Gastrocnemius medialis (tissue), 4 donors: ENCODE data around the gene TAGLN2. TPM values are rescaled to one million over a fixed set of nuclear protein-coding genes. Genes with fewer than 3 reads are reported as not detected.

ENCODE experiments used
- ATAC-seq, 2 donors: fragments of 150-250 bp; one replicate each; pipeline ENCODE4 v1.9.1; 2016
- DNase-seq, 2 donors: peaks; one replicate each; pipeline ENCODE4 v3.0.0-alpha.2; 2019
- H3K27ac ChIP-seq, 4 donors: fragments of 200-600 bp; sonication (generic); 1 replicate in 1 of 4; 2 replicates in 3 of 4; pipeline ENCODE4 v1.5.1; 2016 to 2018; ENCODE audit warnings: mild to moderate bottlenecking in 2 of 4, moderate library complexity in 1 of 4
- H3K27me3 ChIP-seq, 3 donors: fragments of 200-600 bp; sonication (generic) in 2 of 3; 1 replicate in 1 of 3; 2 replicates in 2 of 3; pipeline versions ENCODE4 v1.5.1 to v1.6.0; 2016 to 2019; ENCODE audit warnings: mild to moderate bottlenecking in 1 of 3, moderate library complexity in 1 of 3
- H3K36me3 ChIP-seq, 2 donors: fragments of 200-600 bp; sonication (generic) in 1 of 2; one replicate each; pipeline ENCODE4 v1.5.1; 2017 to 2018
- H3K4me1 ChIP-seq, 2 donors: fragments of 200-600 bp; sonication (generic) in 1 of 2; one replicate each; pipeline ENCODE4 v1.5.1; 2016 to 2017; ENCODE audit warnings: mild to moderate bottlenecking in 2 of 2
- H3K4me3 ChIP-seq, 4 donors: fragments of 200-600 bp; sonication (generic) in 3 of 4; 1 replicate in 1 of 4; 2 replicates in 3 of 4; pipeline ENCODE4 v1.5.1; 2016 to 2019; ENCODE audit warnings: mild to moderate bottlenecking in 2 of 4
- H3K9me3 ChIP-seq, 3 donors: fragments of 200-600 bp; sonication (generic) in 2 of 3; 1 replicate in 1 of 3; 2 replicates in 2 of 3; pipeline ENCODE4 v1.5.1; 2016 to 2019
- CTCF ChIP-seq, 5 experiments: fragments of 450-650 bp in 3 of 5; fragments of 200-600 bp in 2 of 5; sonication (generic) in 2 of 5; IDR thresholded peaks in 4 of 5; conservative IDR thresholded peaks in 1 of 5; 1 replicate in 4 of 5; 2 replicates in 1 of 5; pipeline ENCODE4 v1.5.1; 2016 to 2019; ENCODE audit warnings: antibody characterized with exemption in 5 of 5, mild to moderate bottlenecking in 3 of 5, moderate library complexity in 3 of 5
- POLR2A ChIP-seq, 2 donors: fragments of 450-650 bp; IDR thresholded peaks; one replicate each; pipeline ENCODE4 v1.6.1; 2017; ENCODE audit warnings: antibody characterized with exemption in 2 of 2, mild to moderate bottlenecking in 2 of 2, moderate library complexity in 2 of 2
- in situ Hi-C, 4 donors: fragments of 200-750 bp; cut with MboI; loops; one replicate each; pipeline versions ENCODE4 v1.15.0 to v1.8.0; 2017; ENCODE audit warnings: low sequenced_read_pairs in 4 of 4
- intact Hi-C: fragments of 100-400 bp; cut with DNase I; formaldehyde crosslinking; loops from one replicate; pipeline ENCODE4 v1.15.1; 2023; ENCODE audit warnings: low total_unique reads
- total RNA-seq, 4 donors: library from RNA; depleted of rRNA; stranded (reverse); fragments of >200 nt; gene quantifications; one replicate each; pipeline versions ENCODE4 v1.1.0 to v1.2.3, GENCODE V29; 2016

Gene TAGLN2
- total RNA-seq, 4 donors from 2014 or later = 28.8 to 48.2 (median 37.5) TPM

DNA sequence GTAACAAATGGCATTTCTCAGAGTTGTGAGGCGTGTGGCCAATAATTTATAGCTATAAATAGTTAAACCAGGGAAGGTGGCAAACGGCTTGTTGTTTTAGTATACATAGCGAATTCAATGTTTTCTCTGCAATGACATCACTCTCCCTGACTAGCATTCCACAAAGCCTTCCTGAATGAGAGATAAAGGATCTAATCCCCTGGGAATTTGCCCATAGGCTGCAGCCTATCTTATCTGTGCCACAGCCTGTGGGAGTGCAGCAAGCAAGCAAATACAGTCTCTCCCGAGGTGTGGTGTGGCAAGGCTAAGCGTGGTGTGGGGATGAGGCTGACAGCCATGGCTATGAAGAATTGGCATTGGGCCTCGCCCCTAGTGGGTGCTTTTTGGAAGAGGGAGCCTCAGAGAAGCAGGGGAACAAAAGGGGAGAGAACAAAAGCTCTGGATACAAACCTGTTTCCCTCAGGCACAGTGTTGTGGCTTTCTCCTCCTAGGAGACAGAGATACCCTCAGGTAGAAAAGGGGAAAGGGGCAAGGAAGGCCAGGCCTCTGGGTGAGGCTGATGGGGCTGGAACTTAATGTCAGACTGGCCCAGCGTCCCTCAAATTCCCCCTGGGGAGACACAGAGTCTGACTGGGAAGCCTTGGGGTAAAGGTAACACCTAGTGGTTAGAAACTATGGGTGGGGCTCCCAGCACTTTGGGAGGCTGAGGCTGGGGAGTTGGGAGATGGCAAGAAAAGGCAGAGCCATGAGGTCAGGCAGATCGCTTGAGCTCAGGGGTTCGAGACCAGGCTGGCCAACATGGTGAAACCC lies 8.9 kb downstream of the TAGLN2 start:
- Histone ChIP-seq H3K36me3 (peaks cover 0 to 14% of the 10 kb centered on the region in 2 donors), H3K4me3 (no peak overlapping the region), H3K9me3 (no peaks in the 10 kb centered on the region), H3K27ac (peak overlapping the region in 1 of 4 donors; percentile 18), H3K4me1 (peaks cover 15 to 32% of the 10 kb centered on the region in 2 donors), H3K27me3 (no peaks in the 10 kb centered on the region)
- ATAC-seq (no peak), DNase-seq (no peak)
- intact Hi-C loops = no loop called here
- in situ Hi-C loops = no loop called here
- no peak for TF ChIP-seq CTCF (IDR thresholded peaks at IDR 0.05 in 4 of 5, conservative IDR thresholded peaks at IDR 0.05 in 1 of 5)
- no peak for TF ChIP-seq POLR2A (IDR thresholded peaks at IDR 0.05)

GRCh38 chr1:159915571-159916241 lies 9.6 kb downstream of the TAGLN2 start:
- no peak for ATAC-seq
- no peak for DNase-seq
- TF ChIP-seq POLR2A (IDR thresholded peaks at IDR 0.05) (no peak), CTCF (IDR thresholded peaks at IDR 0.05 in 4 of 5, conservative IDR thresholded peaks at IDR 0.05 in 1 of 5) (no peak)
- peaks cover 0 to 14% of the 10 kb centered on the region in 2 donors for H3K36me3 ChIP-seq
- H3K9me3 ChIP-seq = no peaks in the 10 kb centered on the region
- H3K27ac ChIP-seq = peak overlapping the region in 1 of 4 donors; percentile 18
- peaks cover 15 to 31% of the 10 kb centered on the region in 2 donors for H3K4me1 ChIP-seq
- no peak overlapping the region for H3K4me3 ChIP-seq
- intact Hi-C loops = no loop called here
- in situ Hi-C loops = no loop called here
- no peaks in the 10 kb centered on the region for H3K27me3 ChIP-seq

DNA sequence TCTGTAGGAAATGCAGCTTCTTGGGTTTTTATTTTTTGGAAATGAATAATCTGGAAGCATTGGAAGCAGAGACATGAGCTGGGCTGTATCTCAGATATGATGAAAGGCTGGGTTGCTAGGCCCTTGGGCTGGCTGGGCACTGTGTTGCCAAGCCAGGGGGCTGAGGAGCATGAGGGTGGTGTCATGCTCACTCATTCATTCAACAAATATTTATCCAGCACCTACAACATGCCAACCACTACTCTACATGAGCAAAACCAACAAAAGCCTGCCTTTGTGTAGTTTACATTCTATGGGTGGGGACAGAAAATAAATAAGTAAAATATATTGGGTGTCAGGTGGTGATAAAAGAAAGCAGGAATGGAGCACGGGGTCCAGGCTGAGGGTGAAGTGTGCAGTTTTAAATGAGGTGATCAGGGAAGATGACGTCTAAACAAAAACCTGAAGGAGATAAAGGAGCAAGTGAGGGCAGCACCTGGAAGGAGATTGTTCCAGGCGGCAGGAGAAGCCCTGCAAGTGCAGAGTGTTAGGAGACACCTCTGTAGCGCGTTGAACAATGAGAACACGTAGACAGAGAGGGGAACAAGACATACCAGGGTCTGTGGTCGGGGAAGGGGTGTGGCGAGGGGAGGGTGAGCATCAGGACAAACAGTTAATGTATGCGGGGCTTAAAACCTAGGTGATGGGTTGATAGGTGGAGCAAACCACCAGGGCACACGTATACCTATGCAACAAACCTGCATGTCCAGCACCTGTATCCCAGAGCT lies 10.9 kb downstream of the TAGLN2 start:
- no peak for ATAC-seq
- H3K9me3 ChIP-seq = no peaks in the 10 kb centered on the region
- in situ Hi-C loops = no loop called here
- H3K36me3 ChIP-seq = peaks cover 0 to 5% of the 10 kb centered on the region in 2 donors
- no peak overlapping the region for H3K4me3 ChIP-seq
- H3K4me1 ChIP-seq = peaks cover 8 to 24% of the 10 kb centered on the region in 2 donors
- no peak overlapping the region for H3K27ac ChIP-seq
- H3K27me3 ChIP-seq = no peaks in the 10 kb centered on the region
- TF ChIP-seq POLR2A (IDR thresholded peaks at IDR 0.05) = no peak
- no peak for TF ChIP-seq CTCF (IDR thresholded peaks at IDR 0.05 in 4 of 5, conservative IDR thresholded peaks at IDR 0.05 in 1 of 5)
- no peak for DNase-seq
- intact Hi-C loops = no loop called here

DNA sequence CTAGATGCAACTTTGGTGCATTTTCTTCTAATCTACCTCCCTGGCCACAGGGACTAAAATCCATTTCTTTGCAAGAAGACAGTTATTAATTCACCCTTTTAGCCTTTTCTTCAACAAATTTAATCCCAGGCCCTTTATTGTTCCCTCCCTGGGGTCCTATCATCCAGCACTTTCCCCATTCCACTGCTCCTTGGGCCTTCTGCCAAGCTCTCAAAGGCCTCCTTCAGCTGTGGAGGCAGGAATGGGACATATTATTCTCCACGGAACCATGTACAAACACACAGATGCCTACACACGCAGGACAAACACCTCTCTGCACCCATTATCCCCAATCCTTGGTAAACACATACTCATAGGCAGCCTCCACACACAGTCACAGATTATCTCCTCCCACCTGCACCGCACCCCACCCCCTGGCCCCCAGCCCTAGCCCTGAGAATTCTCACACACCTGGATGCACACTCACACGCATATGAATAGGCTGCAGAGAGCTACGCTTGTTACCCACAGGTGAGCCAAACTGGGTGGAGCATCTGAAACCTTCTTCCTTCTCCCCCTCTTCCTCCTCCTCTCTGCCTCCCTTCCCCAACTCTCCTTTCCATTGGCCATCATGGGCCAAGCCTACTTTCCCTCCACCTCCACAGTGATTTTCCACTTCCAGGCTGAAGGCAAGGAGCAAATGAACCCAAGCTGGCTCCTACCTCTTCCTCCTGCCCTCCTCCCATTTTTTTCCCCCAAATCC lies 11.7 kb downstream of the TAGLN2 start:
- intact Hi-C loops = loop anchor here (2.0 kb wide), 1 partner anchor 23 kb away; no protein-coding TSS in a partner anchor
- TF ChIP-seq POLR2A (IDR thresholded peaks at IDR 0.05) = no peak
- TF ChIP-seq CTCF (IDR thresholded peaks at IDR 0.05 in 4 of 5, conservative IDR thresholded peaks at IDR 0.05 in 1 of 5) = no peak
- Histone ChIP-seq H3K4me3 (no peak overlapping the region), H3K36me3 (peaks cover 0 to 3% of the 10 kb centered on the region in 2 donors), H3K27ac (no peak overlapping the region), H3K27me3 (no peaks in the 10 kb centered on the region), H3K4me1 (peaks cover 0 to 16% of the 10 kb centered on the region in 2 donors), H3K9me3 (no peaks in the 10 kb centered on the region)
- DNase-seq (no peak), ATAC-seq (no peak)
- in situ Hi-C loops = no loop called here
